ENCODE results near the gene ITM2B. TPM values are rescaled to one million over a fixed set of nuclear protein-coding genes. Genes with fewer than 3 reads are reported as not detected.

Gene ITM2B
- total and polyA plus RNA-seq, 8 donors = 114 to 361 (median 186) TPM

GRCh38 chr13:48296528-48296927, 63.5 kb downstream of the ITM2B start:
- Histone ChIP-seq H3K36me3 (no peaks in the 10 kb centered on the region), H3K4me1 (peaks cover 0 to 5% (median 0%) of the 10 kb centered on the region in 3 donors), H3K27me3 (no peaks in the 10 kb centered on the region), H3K27ac (no peak overlapping the region), H3K4me3 (no peak overlapping the region), H3K9me3 (no peaks in the 10 kb centered on the region)
- intact Hi-C loops (cut with DNase I) = loop anchor here in 1 of 3 donors (10.0 kb wide), 1 partner anchor 52 kb away; no protein-coding TSS in a partner anchor
- no peak for DNase-seq
- no peak for FAIRE-seq
- no peak for ATAC-seq
- no peak for TF ChIP-seq CTCF (IDR thresholded peaks at IDR 0.05)
- 64 to 68% methylated on average over 2 of the region's 2 CpGs for WGBS, 2 donors

GRCh38 chr13:48297131-48297786, 64.3 kb downstream of the ITM2B start:
- H3K4me1 ChIP-seq = peaks cover 0 to 2% (median 0%) of the 10 kb centered on the region in 3 donors
- no peak for DNase-seq
- TF ChIP-seq CTCF (IDR thresholded peaks at IDR 0.05) = no peak
- no peaks in the 10 kb centered on the region for H3K36me3 ChIP-seq
- WGBS, 2 donors = 58 to 59% methylated on average over 4 of the region's 4 CpGs
- no peak overlapping the region for H3K27ac ChIP-seq
- no peak for FAIRE-seq
- no peak overlapping the region for H3K4me3 ChIP-seq
- no peak for ATAC-seq
- intact Hi-C loops (cut with DNase I) = loop anchor here in 1 of 3 donors (10.0 kb wide), 1 partner anchor 52 kb away; no protein-coding TSS in a partner anchor
- H3K27me3 ChIP-seq = no peaks in the 10 kb centered on the region
- no peaks in the 10 kb centered on the region for H3K9me3 ChIP-seq

GRCh38 chr13:48299591-48299990, 66.6 kb downstream of the ITM2B start:
- Histone ChIP-seq H3K4me3 (no peak overlapping the region), H3K4me1 (peaks cover 0 to 7% (median 0%) of the 10 kb centered on the region in 3 donors), H3K27ac (no peak overlapping the region), H3K36me3 (no peaks in the 10 kb centered on the region), H3K27me3 (no peaks in the 10 kb centered on the region), H3K9me3 (no peaks in the 10 kb centered on the region)
- 83 to 88% methylated on average over 2 of the region's 2 CpGs for WGBS, 2 donors
- intact Hi-C loops (cut with DNase I) = loop anchor here in 1 of 3 donors (10.0 kb wide), 1 partner anchor 55 kb away; no protein-coding TSS in a partner anchor
- no peak for TF ChIP-seq CTCF (IDR thresholded peaks at IDR 0.05)
- FAIRE-seq (no peak), DNase-seq (no peak), ATAC-seq (no peak)

GRCh38 chr13:48302871-48303358, 69.9 kb downstream of the ITM2B start:
- DNase-seq (no peak), ATAC-seq (peak; percentile 2 to 44 (median 22)), FAIRE-seq (no peak)
- H3K9me3 ChIP-seq = no peaks in the 10 kb centered on the region
- intact Hi-C loops (cut with DNase I) = no loop called here
- peaks cover 0 to 2% (median 0%) of the 10 kb centered on the region in 3 donors for H3K36me3 ChIP-seq
- WGBS, 2 donors = 13 to 16% methylated on average over 12 of the region's 12 CpGs
- no peaks in the 10 kb centered on the region for H3K27me3 ChIP-seq
- H3K4me3 ChIP-seq = peak overlapping the region; percentile 87 to 98 (median 92)
- H3K27ac ChIP-seq = peak overlapping the region; percentile 96 to 98 (median 97)
- H3K4me1 ChIP-seq = peaks cover 0 to 20% (median 16%) of the 10 kb centered on the region in 3 donors
- no peak for TF ChIP-seq CTCF (IDR thresholded peaks at IDR 0.05)
